Adipocyte (in vitro differentiated cells): ENCODE measurements around the gene TBC1D3I.

Experiments used
- DNase-seq: peaks from one replicate; pipeline ENCODE4 v3.0.0-alpha.2; 2015; ENCODE audit warnings: low read depth
- H3K27me3 ChIP-seq: replicated peaks from 2 replicates; pipeline ENCODE4 v1.7.0; 2013; ENCODE audit warnings: mild to moderate bottlenecking, low read length, moderate library complexity; ENCODE audit not compliant: control insufficient read depth, insufficient read depth
- H3K36me3 ChIP-seq: 2 replicates; pipeline ENCODE4 v1.7.0; 2013; ENCODE audit warnings: low read length, mild to moderate bottlenecking, moderate library complexity; ENCODE audit not compliant: control insufficient read depth, insufficient read depth, severe bottlenecking
- H3K4me1 ChIP-seq: 2 replicates; pipeline ENCODE4 v1.7.0; 2013; ENCODE audit warnings: mild to moderate bottlenecking, low read length, moderate library complexity; ENCODE audit not compliant: control insufficient read depth, insufficient read depth
- H3K4me3 ChIP-seq: 2 replicates; pipeline ENCODE4 v1.7.0; 2013; ENCODE audit warnings: mild to moderate bottlenecking, low read length, moderate library complexity
- H3K9ac ChIP-seq: 2 replicates; pipeline ENCODE4 v1.7.0; 2013; ENCODE audit warnings: mild to moderate bottlenecking, low read length, moderate library complexity
- H3K9me3 ChIP-seq: 2 replicates; pipeline ENCODE4 v1.7.0; 2013; ENCODE audit warnings: mild to moderate bottlenecking, low read length, moderate library complexity; ENCODE audit not compliant: control insufficient read depth

TBC1D3I gene

GRCh38 chr17:36205637-36206485 is 58.5 kb downstream of the TBC1D3I start:
- H3K9me3 ChIP-seq = no peaks in the 10 kb centered on the region
- no peak for DNase-seq
- no peak overlapping the region for H3K9ac ChIP-seq
- H3K27me3 ChIP-seq = no peaks in the 10 kb centered on the region
- H3K4me1 ChIP-seq = no peaks in the 10 kb centered on the region
- no peaks in the 10 kb centered on the region for H3K36me3 ChIP-seq
- H3K4me3 ChIP-seq = no peak overlapping the region

- Histone ChIP-seq H3K4me3 (no peak overlapping the region), H3K9ac (no peak overlapping the region), H3K36me3 (no peaks in the 10 kb centered on the region), H3K4me1 (no peaks in the 10 kb centered on the region), H3K27me3 (no peaks in the 10 kb centered on the region), H3K9me3 (no peaks in the 10 kb centered on the region)
- no peak for DNase-seq
Observed at GRCh38 chr17:36204724-36205500, 59.5 kb downstream of the TBC1D3I start.
